ENCODE measurements around the gene PDZD2. TPM values are rescaled to one million over a fixed set of nuclear protein-coding genes. Genes with fewer than 3 reads are reported as not detected.
"Not testable (repeated sequence)": the region's sequence is repeated elsewhere in the genome, so short reads cannot be mapped to it uniquely, and the experiment has no call there.

PDZD2 gene
- total RNA-seq, 2 donors from 2014 or later, result 4.5 to 15.7 TPM

GRCh38 chr5:31769530-31769929, 130.6 kb downstream of the PDZD2 start:
- Histone ChIP-seq H3K4me3 (no peak overlapping the region), H3K9me3 (no peaks in the 10 kb centered on the region), H3K27me3 (replicated peaks; ENCODE audit: insufficient read depth) (no peaks in the 10 kb centered on the region), H3K27ac (no peak overlapping the region), H3K4me1 (ENCODE audit: control insufficient read depth in 1 of 2, low read depth in 2 of 2) (peaks cover 0 to 11% of the 10 kb centered on the region in 2 donors), H3K36me3 (no peaks in the 10 kb centered on the region)
- DNase-seq (ENCODE audit: low spot score) (no peak), ATAC-seq (ENCODE audit: insufficient number of reproducible peaks, low FRiP score, low read depth) (no peak)
- TF ChIP-seq CTCF (IDR thresholded peaks at IDR 0.05), result no peak

GRCh38 chr5:31770132-31770720, 131.3 kb downstream of the PDZD2 start:
- DNase-seq (ENCODE audit: low spot score), result no peak
- Histone ChIP-seq H3K4me3 (no peak overlapping the region), H3K36me3 (no peaks in the 10 kb centered on the region), H3K27me3 (replicated peaks; ENCODE audit: insufficient read depth) (no peaks in the 10 kb centered on the region), H3K27ac (no peak overlapping the region), H3K4me1 (ENCODE audit: control insufficient read depth in 1 of 2, low read depth in 2 of 2) (peaks cover 0 to 18% of the 10 kb centered on the region in 2 donors), H3K9me3 (no peaks in the 10 kb centered on the region)
- TF ChIP-seq CTCF (IDR thresholded peaks at IDR 0.05), result no peak
- ATAC-seq (ENCODE audit: insufficient number of reproducible peaks, low FRiP score, low read depth), result no peak

- peaks cover 0 to 26% of the 10 kb centered on the region in 2 donors for H3K4me1 ChIP-seq (ENCODE audit: control insufficient read depth in 1 of 2, low read depth in 2 of 2)
- no peaks in the 10 kb centered on the region for H3K36me3 ChIP-seq
- H3K4me3 ChIP-seq, result no peak overlapping the region
- no peak overlapping the region for H3K27ac ChIP-seq
- no peak for DNase-seq (ENCODE audit: low spot score)
- no peaks in the 10 kb centered on the region for H3K9me3 ChIP-seq
- no peak for TF ChIP-seq CTCF (IDR thresholded peaks at IDR 0.05)
- no peaks in the 10 kb centered on the region for H3K27me3 ChIP-seq (replicated peaks; ENCODE audit: insufficient read depth)
- ATAC-seq (ENCODE audit: insufficient number of reproducible peaks, low FRiP score, low read depth), result no peak
Measured at GRCh38 chr5:31770998-31771397, 132.1 kb downstream of the PDZD2 start.

GRCh38 chr5:31771500-31771899, 132.6 kb downstream of the PDZD2 start:
- H3K27me3 ChIP-seq (replicated peaks; ENCODE audit: insufficient read depth), result no peaks in the 10 kb centered on the region
- H3K4me3 ChIP-seq, result no peak overlapping the region
- H3K9me3 ChIP-seq, result no peaks in the 10 kb centered on the region
- H3K4me1 ChIP-seq (ENCODE audit: control insufficient read depth in 1 of 2, low read depth in 2 of 2), result peaks cover 0 to 27% of the 10 kb centered on the region in 2 donors
- no peak overlapping the region for H3K27ac ChIP-seq
- ATAC-seq (ENCODE audit: insufficient number of reproducible peaks, low FRiP score, low read depth) (no peak), DNase-seq (ENCODE audit: low spot score) (no peak)
- H3K36me3 ChIP-seq, result no peaks in the 10 kb centered on the region
- no peak for TF ChIP-seq CTCF (IDR thresholded peaks at IDR 0.05)

- not testable (repeated sequence) for H3K27ac ChIP-seq; ATAC-seq (ENCODE audit: insufficient number of reproducible peaks, low FRiP score, low read depth); H3K36me3 ChIP-seq; DNase-seq (ENCODE audit: low spot score); H3K4me3 ChIP-seq; H3K9me3 ChIP-seq; H3K27me3 ChIP-seq (replicated peaks; ENCODE audit: insufficient read depth)
- peaks cover 0 to 21% of the 10 kb centered on the region in 2 donors for H3K4me1 ChIP-seq (ENCODE audit: control insufficient read depth in 1 of 2, low read depth in 2 of 2)
Measured at GRCh38 chr5:31776294-31776693, 137.4 kb downstream of the PDZD2 start.
